Measurements from ENCODE around the gene FNDC3A. TPM values are rescaled to one million over a fixed set of nuclear protein-coding genes. Genes with fewer than 3 reads are reported as not detected.

The FNDC3A gene
- total RNA-seq, 1 donor from 2014 or later: 61.4 TPM

DNA sequence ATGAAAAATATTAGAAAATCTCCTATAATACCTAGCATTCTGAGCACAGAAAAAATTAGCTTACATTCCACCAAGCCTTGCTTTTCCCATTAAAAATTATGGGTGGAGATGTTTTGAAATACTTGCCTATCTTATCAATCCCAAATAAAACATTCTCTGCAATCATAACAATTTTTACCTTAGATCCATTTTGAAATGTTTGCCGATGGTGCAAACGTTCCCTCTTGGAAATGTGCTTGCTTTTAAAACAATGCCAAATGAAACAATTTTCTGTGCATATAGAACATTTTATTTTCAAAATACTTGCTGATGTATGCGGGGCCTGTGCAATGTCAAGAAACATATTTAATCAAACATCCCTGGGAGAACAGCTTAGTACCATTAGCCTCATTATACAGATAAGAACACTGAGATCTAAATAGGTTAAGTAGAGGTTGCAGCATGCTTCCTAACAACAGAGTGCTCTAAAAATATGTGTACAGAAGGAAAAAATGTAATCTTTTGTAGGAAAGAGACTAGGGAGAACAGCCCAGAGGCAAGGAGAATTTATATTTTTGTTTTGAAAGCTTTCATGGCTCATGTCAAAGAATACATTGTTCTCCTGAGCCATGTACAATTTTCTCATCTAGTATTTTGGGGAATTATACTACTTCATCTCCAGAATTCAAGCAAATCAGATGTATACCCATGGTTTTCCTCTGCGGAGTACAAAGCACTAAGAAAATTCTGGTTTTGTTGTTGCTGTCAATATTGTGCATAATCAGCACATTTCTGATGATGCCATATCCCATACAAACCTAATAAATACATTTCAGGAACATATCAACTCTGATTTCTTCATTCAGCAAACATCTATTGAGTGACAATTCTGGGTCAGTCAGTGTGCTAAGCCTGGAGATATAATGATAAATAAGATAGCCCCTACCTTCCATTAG, 25.9 kb upstream of the FNDC3A start:
- ATAC-seq (no peak), DNase-seq (no peak)
- Histone ChIP-seq H3K4me1 (no peaks in the 10 kb centered on the region), H3K9me3 (no peaks in the 10 kb centered on the region), H3K36me3 (no peaks in the 10 kb centered on the region), H3K4me3 (no peak overlapping the region), H3K27me3 (ENCODE audit: low read depth) (no peaks in the 10 kb centered on the region), H3K27ac (no peak overlapping the region)
- intact Hi-C loops (cut with DNase I): no loop called here
- TF ChIP-seq, protein P1, sequence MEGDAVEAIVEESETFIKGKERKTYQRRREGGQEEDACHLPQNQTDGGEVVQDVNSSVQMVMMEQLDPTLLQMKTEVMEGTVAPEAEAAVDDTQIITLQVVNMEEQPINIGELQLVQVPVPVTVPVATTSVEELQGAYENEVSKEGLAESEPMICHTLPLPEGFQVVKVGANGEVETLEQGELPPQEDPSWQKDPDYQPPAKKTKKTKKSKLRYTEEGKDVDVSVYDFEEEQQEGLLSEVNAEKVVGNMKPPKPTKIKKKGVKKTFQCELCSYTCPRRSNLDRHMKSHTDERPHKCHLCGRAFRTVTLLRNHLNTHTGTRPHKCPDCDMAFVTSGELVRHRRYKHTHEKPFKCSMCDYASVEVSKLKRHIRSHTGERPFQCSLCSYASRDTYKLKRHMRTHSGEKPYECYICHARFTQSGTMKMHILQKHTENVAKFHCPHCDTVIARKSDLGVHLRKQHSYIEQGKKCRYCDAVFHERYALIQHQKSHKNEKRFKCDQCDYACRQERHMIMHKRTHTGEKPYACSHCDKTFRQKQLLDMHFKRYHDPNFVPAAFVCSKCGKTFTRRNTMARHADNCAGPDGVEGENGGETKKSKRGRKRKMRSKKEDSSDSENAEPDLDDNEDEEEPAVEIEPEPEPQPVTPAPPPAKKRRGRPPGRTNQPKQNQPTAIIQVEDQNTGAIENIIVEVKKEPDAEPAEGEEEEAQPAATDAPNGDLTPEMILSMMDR (IDR thresholded peaks at IDR 0.05): no peak

DNA sequence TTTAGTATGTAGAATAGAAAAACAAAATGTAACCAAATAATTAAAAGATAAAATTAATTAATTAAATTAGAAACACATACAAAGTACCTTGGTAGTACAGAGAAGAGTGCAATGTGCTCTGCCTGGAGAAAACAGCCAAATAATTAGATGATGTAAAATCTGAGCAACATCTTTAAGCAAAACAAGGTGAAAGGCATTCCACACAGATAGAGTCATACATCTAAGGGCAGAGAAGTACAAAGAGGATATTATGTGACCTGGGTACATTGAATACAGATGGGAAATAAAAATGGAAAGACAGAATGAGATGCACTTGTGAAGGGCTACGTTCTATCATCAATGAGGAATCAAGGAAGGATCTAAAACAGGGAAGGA, 25.2 kb upstream of the FNDC3A start:
- Histone ChIP-seq H3K36me3 (no peaks in the 10 kb centered on the region), H3K4me1 (no peaks in the 10 kb centered on the region), H3K4me3 (no peak overlapping the region), H3K27ac (no peak overlapping the region), H3K27me3 (ENCODE audit: low read depth) (no peaks in the 10 kb centered on the region), H3K9me3 (no peaks in the 10 kb centered on the region)
- ATAC-seq (no peak), DNase-seq (no peak)
- intact Hi-C loops (cut with DNase I): no loop called here
- TF ChIP-seq, protein P1 (IDR thresholded peaks at IDR 0.05): no peak

DNA sequence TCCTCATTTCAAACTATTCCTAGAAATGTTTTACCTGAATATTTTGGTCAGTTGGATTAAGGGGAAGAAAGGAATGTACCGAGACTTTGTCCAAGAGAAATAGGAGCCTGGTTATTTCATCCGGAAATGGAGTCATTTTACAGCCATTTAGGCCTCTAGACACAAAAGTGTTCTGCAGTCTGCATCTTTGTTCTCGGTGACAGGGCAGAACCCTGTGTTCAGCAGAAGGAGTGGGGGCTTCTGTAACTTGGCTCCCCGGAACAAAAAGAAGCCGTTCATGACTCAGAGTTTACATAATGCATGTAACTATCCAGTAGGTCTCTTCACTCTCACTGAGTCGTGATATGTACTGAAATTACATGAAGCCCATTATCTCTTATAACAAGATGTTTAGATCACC, 21.6 kb upstream of the FNDC3A start:
- no peak overlapping the region for H3K27ac ChIP-seq

DNA sequence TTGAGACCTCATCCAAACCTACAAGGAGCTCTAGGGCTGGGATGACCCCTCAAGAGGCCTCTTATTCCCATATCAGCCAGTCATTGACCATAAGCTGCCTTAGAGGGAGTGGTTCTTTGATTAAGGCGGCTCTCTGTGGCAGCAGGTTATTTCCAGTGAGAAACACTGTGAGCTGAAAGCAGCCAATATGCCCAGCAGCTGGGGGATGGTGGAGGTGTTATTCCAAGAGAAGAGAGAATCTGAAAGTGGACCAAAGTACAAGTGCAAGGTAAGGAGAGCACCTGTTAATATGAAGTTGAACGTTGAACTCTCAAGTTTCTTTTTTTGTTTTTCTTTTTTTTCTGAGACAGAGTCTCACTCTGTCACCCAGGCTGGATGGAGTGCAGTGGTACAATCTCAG, 20.2 kb upstream of the FNDC3A start:
- no peak for ATAC-seq
- Histone ChIP-seq H3K36me3 (no peaks in the 10 kb centered on the region), H3K27me3 (ENCODE audit: low read depth) (no peaks in the 10 kb centered on the region), H3K27ac (no peak overlapping the region), H3K4me3 (no peak overlapping the region), H3K4me1 (no peaks in the 10 kb centered on the region), H3K9me3 (no peaks in the 10 kb centered on the region)
- no peak for DNase-seq
- TF ChIP-seq, protein P1 (IDR thresholded peaks at IDR 0.05): no peak
- intact Hi-C loops (cut with DNase I): no loop called here

More for the DNA sequence above, 21.6 kb upstream of the FNDC3A start:
- TF ChIP-seq, protein P1 (IDR thresholded peaks at IDR 0.05): no peak
- DNase-seq (no peak), ATAC-seq (no peak)
- Histone ChIP-seq H3K4me3 (no peak overlapping the region), H3K9me3 (no peaks in the 10 kb centered on the region), H3K4me1 (no peaks in the 10 kb centered on the region), H3K36me3 (no peaks in the 10 kb centered on the region), H3K27me3 (ENCODE audit: low read depth) (no peaks in the 10 kb centered on the region)
- intact Hi-C loops (cut with DNase I): no loop called here

DNA sequence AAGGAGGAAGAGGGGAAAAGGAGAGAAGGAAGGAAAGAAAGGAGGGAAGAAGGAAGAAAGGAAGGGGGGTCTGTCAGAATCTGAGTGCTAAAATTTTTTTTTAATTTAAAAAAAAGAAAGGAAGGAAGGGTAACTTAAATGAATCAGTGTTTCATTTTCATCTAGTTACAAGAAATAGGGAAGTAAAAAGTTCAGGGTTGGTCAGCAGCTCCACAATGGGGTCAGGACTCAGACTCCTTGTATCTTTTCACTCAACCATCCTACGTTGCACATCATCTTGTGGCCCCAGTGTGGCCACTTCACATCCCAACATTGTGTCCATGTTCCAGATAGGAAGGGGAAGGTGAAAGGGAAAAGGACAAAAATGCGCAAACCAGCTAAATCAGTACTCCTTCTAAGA, 14.3 kb upstream of the FNDC3A start:
- H3K4me3 ChIP-seq: no peak overlapping the region
- H3K27ac ChIP-seq: no peak overlapping the region
- H3K27me3 ChIP-seq (ENCODE audit: low read depth): no peaks in the 10 kb centered on the region
- no peaks in the 10 kb centered on the region for H3K4me1 ChIP-seq
- no peaks in the 10 kb centered on the region for H3K36me3 ChIP-seq
- DNase-seq (no peak), ATAC-seq (no peak)
- intact Hi-C loops (cut with DNase I): no loop called here
- no peaks in the 10 kb centered on the region for H3K9me3 ChIP-seq
- TF ChIP-seq, protein P1 (IDR thresholded peaks at IDR 0.05): no peak
